ENCODE data around the gene VPS54. TPM values are rescaled to one million over a fixed set of nuclear protein-coding genes. Genes with fewer than 3 reads are reported as not detected.

Gene VPS54
- total RNA-seq, 1 experiment from 2014 or later = 12.4 TPM

- no peak overlapping the region for H3K4me2 ChIP-seq (ENCODE audit: low read length)
- intact Hi-C loops (cut with micrococcal nuclease) = no loop called here
- 0 out of 4 replicates have a peak, but pooled peaks cover 0 to 14% of the 10 kb centered on the region in 2 experiments for H3K36me3 ChIP-seq (ENCODE audit: control insufficient read depth in 1 of 2, insufficient read depth in 2 of 2, low read length in 2 of 2)
- no peaks in the 10 kb centered on the region for H3K79me2 ChIP-seq (ENCODE audit: insufficient read depth, low read length)
- TF ChIP-seq ZFX (IDR thresholded peaks at IDR 0.05) = no peak
- TF ChIP-seq YY1 (IDR thresholded peaks at IDR 0.05; ENCODE audit: extremely low read depth, insufficient replicate concordance, low read depth, low read length) = no peak
- TF ChIP-seq FOSL1 (IDR thresholded peaks at IDR 0.05; ENCODE audit: low read depth) = no peak
- no peak for TF ChIP-seq JUND (IDR thresholded peaks at IDR 0.05)
- TF ChIP-seq POLR2AphosphoS5 (IDR thresholded peaks at IDR 0.05; ENCODE audit: low read depth, low read length) = no peak
- TF ChIP-seq RAD21 (IDR thresholded peaks at IDR 0.05; ENCODE audit: low read depth) = no peak
- TF ChIP-seq CBX3 (IDR thresholded peaks at IDR 0.05; ENCODE audit: low read depth) = no peak
- no peak for TF ChIP-seq SRF (IDR thresholded peaks at IDR 0.05; ENCODE audit: low read depth)
- TF ChIP-seq CTCF (IDR thresholded peaks at IDR 0.05 in 2 of 3, conservative IDR thresholded peaks at IDR 0.05 in 1 of 3; ENCODE audit: borderline replicate concordance in 1 of 3, insufficient read depth in 1 of 3, low read depth in 2 of 3, low read length in 2 of 3) = no peak
- TF ChIP-seq ZNF274 (IDR thresholded peaks at IDR 0.05; ENCODE audit: low read depth, low read length) = no peak
- TF ChIP-seq TCF7L2 (IDR thresholded peaks at IDR 0.05; ENCODE audit: borderline replicate concordance, extremely low read depth, insufficient read depth, insufficient read length) = no peak
- TF ChIP-seq ELF1 (IDR thresholded peaks at IDR 0.05; ENCODE audit: borderline replicate concordance, low read depth) = no peak
- TF ChIP-seq EZH2phosphoT487 (IDR thresholded peaks at IDR 0.05; ENCODE audit: borderline replicate concordance) = no peak
- H2AFZ ChIP-seq (ENCODE audit: low read depth, low read length, poor library complexity, severe bottlenecking) = no peak overlapping the region
- no peak for DNase-seq (ENCODE audit: low read depth, low spot score)
- H4K20me1 ChIP-seq (ENCODE audit: insufficient read depth) = no peaks in the 10 kb centered on the region
- ChIA-PET CTCF (no interaction called here), RAD21 (ENCODE audit: low non-redundant PET in 1 of 2, low total read pairs in 2 of 2, uncharacterized antibody in 2 of 2, unreplicated experiment in 2 of 2) (no interaction called here), POLR2A (no interaction called here)
- H3K27me3 ChIP-seq (ENCODE audit: insufficient read depth, low read length) = no peaks in the 10 kb centered on the region
- ATAC-seq = no peak
- BruUV-seq (replicated peaks) = no TSS peak
- H3K4me1 ChIP-seq (ENCODE audit: control insufficient read depth in 1 of 2, insufficient read depth in 2 of 2, low read length in 2 of 2) = peaks cover 15 to 19% of the 10 kb centered on the region in 2 experiments
- no peak overlapping the region for H3K27ac ChIP-seq (ENCODE audit: low read depth, low read length)
- H3K9me2 ChIP-seq (ENCODE audit: insufficient read depth) = no peaks in the 10 kb centered on the region
- no peak overlapping the region for H3K9ac ChIP-seq (ENCODE audit: low read length)
- H3K4me3 ChIP-seq (replicated peaks in 1 of 2; ENCODE audit: low read depth in 1 of 2, low read length in 2 of 2) = no peak overlapping the region
- H3K9me3 ChIP-seq (ENCODE audit: control insufficient read depth in 1 of 2, insufficient read depth in 1 of 2, low read depth in 1 of 2, low read length in 2 of 2) = no peaks in the 10 kb centered on the region; a peak in 1 of 4 replicates
Observed at GRCh38 chr2:63875131-63875527, 144.1 kb downstream of the VPS54 start.
